HG02840 (cell line): Measurements from ENCODE around the gene SLC9A7.
A peak's percentile ranks its signal among the peaks of the same experiment; 100 is the strongest.
"Not testable (repeated sequence)": the region's sequence is repeated elsewhere in the genome, so short reads cannot be mapped to it uniquely, and the experiment has no call there.

ENCODE experiments used
- ATAC-seq: cut with Tn5 transposase; IDR thresholded peaks from one replicate; pipeline ENCODE4 v1.9.1; 2021; ENCODE audit warnings: mild to moderate bottlenecking, moderate library complexity, moderate number of reproducible peaks; ENCODE audit not compliant: unreplicated experiment, low FRiP score

The SLC9A7 gene

DNA sequence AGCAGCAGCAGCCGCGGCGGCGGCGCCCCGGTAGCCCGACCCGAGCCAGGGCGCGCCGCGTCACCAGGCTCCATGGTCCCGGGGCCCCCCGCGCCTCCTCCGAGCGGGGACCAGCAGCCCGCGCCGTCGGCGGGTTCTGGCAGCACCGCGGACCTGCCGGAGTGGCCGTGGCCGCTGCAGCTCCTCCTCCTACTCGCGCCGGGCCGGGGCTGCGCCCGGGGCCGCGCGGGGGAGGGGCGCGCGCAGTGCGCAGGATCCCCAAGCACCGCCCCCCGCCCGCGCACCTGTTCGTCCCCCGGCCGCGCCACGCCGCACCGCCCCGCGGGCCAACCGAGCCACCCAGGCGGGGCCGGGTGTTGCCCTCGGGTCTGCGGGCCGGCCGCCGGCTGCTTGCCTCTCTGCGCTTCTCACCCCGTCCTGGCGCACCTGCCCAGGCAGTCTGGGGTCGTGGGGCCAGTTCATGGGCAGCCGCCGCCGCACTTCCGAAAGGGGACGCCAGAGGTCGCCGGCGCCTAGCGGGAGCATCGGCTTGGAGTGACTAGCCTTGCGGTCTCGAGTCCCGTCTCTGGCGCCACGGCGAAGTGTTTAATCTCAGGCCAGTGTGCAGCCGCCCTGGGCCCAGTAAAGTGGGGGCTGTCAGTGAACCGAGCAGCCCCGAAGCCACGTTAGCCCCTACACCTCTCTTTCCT is at the start of gene SLC9A7:
Gene SLC9A7 (minus strand): TSS at position 163 of the 689 bp plus-strand sequence. CDS start 89 bp downstream, at position 74.
- ATAC-seq: peak; percentile 65

GRCh38 chrX:46805270-46805669 is 46.4 kb upstream of the SLC9A7 start:
- no peak for ATAC-seq

DNA sequence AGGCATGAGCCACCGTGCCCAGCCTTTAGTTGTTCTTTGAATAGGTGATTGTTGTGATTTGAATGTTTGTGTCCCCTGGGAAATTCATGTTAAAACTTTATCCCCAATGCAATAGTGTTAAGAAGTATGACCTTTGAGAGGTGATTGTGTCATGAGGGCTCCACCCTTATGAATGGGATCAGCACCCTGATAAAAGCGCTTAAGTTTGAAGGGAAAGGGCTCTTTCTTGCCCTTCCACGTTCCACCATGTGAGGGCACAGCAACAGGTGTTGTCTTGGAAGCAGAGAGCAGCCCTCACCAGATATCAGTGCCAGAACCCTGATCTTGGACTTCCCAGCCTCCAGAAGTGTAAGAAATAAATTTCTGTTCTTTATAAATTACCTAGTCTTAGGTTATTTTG is 44.2 kb upstream of the SLC9A7 start:
- no peak for ATAC-seq

- ATAC-seq: peak; percentile 57
These were observed 37.8 kb upstream of the SLC9A7 start for GRCh38 chrX:46796574-46797191.

GRCh38 chrX:46793386-46794143 is 34.6 kb upstream of the SLC9A7 start:
- no peak for ATAC-seq

DNA sequence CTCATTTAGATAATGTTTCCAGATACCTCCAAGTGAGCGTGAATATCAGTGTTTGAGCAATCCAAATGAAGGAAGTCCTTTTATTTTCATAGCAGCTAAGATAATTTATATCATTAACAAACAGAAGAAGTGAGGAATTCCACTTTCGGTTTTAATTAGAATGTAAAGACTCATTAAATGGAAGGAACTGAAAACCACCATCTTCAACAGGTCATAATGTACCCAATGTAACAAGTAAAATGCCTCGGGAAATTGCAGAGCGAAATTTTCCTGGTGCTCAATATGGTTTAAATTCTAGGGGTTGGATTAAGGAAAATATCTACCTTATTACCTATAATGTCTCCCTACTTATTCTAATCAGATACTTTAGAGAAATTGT is 33.9 kb upstream of the SLC9A7 start:
- ATAC-seq: no peak

DNA sequence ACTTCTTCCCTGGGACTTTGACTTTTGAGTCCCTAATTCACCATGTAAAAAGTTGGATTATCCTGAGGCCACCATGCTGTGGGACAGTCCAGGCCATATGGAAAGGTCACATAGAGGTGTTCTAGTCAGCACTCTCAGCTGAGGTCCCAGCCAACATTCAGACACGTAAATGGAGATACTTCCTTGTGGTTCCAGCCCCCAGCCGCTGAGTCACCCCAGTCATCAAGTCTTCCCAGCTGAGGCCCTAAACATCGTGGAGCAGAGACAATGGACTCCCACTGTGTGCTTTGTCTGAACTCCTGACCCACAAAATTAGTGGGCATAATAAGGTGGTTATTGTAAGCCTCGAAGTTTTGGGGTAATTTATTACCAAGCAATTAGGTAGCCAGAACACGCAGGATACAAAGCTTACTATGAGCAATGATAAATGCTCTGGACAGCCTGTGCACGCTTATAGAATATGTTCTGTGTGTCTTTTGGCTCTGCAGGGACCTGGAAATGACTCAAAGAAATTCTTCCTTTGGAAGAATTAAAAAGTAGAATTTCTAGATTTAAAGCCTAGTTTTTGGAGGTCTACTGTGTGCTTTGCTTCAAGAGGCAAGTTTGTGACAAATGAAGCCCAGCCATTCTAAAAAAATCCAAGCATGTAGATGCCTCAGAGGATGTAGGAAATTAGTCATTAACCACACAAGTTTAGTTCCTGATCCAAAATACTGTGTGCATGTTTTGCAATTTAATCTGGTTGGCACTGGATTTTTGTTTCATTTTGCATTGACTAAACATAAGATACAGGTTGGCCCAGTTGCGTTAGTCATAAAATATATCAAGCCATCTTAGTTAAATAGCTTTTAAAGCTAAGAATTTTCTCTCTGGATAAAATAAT is 33.2 kb upstream of the SLC9A7 start:
- no peak for ATAC-seq

DNA sequence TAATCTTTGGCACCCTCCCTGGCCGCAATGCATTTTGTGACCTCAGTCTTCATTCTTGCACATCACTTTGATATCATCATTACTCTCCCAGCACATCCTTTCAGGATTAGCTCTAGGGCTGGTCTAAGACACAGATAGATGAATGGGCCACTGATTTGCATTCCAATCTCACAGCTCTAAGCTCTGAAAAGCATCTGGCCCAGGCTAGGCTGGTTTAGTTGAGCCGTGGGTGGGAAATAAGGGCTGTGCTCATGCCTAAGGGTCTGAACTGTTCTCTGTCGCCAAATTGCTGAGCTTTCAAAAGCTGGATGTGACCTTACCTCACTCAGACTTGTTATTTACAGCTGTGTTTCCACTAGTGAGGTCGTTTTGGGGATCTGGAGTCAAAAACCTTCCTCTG is 30.0 kb upstream of the SLC9A7 start:
- no peak for ATAC-seq

DNA sequence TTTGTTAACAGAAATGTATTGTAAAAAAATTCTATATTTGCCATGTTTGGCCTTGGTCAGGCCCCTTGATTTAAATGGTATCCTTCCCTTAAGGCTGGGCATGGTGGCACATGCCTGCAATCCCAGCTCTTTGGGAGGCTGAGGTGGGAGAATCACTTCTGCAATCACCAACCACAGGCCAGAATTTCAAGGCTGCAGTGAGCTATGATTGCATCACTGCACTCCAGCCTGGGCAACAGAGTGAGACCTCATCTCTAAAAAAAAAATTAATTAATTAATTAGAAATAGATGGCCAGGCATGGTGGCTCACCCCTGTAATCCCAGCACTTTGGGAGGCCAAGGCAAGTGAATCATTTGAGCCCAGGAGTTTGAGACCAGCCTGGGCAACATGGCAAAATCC is 25.5 kb upstream of the SLC9A7 start:
- not testable (repeated sequence) for ATAC-seq

DNA sequence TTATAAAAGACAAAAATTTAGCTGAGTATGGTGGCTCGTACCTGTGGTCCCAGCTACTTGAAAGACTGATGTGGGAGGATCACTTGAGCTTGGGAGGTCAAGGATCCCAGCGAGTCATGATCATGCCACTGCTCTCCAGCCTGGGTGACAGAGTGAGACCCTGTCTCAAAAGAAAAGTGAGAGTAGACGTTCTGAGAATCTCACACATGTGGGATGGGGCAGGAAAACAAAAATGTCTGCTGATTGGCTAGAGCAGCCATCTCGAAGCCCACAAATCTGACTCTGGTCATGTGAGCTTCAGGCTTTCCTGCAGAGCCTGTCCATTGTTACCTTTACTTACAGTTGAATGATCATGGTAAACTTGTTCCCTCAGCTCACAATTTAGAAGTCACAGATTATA is 23.1 kb upstream of the SLC9A7 start:
- ATAC-seq: no peak

DNA sequence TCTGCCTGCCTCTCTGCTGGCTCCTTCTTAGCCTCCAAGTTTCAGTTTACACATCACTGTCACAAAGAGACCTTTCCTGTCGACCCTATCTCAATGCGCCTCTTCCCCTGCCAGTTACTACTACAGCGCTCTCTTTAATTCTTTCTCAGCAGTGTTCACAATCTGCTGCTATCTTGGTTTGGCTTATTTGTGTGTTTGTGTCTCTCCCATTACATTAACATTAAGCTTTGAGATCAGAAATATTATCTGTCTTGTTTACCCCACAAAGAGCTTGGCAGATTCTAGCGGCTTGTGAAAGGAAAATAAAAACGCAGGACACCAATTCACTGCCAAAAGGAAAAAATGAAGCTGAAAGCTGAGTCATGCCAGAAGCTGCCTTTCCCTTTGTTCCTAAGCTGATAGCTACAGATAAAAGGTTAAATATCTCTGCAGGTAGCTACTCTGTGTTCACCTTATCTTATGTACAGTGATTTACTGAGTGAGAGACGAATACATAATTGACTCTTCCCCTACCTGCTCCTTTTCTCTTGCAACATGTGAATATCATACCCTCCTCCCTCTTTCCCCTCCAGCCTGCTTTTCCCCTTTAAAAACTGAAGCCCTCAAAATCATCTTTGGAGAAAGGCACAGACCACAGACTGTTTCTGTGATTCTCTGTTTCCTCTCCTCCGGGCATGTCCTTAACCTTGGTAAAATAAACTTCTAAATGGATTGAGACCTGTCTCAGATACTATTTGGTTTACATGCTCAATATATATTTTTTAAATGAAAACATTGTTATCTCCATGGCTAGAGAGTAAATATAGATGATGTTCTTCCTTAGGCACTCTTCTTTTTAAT is 19.3 kb upstream of the SLC9A7 start:
- no peak for ATAC-seq

GRCh38 chrX:46770817-46771163 is 11.9 kb upstream of the SLC9A7 start:
- ATAC-seq: no peak

DNA sequence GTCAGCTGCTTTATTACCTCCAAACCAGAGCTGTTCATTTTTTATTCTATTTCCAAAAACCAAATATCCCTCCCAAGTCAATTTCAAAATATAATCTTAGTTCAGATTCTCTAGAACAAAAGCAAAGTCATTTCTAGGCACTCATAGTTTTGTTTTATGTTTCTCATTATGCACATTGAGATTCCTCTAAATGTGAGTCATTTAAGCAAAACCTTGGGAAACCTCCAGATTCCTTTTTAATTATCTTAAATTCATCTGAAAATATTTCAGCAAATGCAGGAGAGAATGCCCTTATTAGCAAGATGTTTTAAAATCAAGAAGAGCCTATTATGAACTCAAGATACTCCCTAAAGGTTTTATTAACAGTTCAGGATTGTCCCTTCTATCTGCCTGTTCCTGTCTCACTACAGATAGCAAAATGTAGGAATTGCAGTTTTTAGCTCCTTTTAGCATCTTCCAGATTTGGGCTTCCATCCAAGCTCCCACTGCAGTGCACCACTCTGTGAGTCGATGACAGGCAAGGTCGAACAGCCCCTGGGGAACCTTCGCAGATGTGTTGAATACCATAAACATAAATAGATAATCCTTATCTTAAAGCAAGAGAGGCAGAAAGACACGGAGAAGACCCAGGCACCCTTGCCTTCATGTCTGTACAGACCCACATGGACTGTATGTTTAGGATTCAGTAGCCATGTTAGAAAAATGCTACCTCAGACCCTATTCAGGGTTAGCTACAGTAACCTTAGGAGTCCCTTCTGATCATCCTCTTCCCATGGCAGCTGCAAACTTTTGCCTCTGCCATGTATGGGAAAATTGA is 11.3 kb upstream of the SLC9A7 start:
- no peak for ATAC-seq

DNA sequence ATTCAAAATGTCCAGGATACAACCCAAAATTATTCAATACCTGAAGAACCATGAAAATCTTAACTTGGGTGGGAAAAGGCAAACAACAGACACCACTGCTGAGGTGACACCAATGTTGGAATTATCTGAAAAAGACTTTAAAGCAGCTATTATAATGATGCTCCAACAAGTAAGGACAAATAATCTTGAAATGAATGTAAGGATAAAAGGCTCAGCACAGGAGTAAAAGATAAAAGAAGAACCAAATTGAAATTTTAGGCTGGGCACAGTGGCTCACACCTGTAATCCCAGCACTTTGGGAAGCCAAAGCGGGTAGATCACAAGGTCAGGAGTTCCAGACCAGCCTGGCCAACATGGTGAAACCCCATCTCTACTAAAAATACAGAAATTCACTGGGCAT is 4.0 kb upstream of the SLC9A7 start:
- ATAC-seq: no peak

DNA sequence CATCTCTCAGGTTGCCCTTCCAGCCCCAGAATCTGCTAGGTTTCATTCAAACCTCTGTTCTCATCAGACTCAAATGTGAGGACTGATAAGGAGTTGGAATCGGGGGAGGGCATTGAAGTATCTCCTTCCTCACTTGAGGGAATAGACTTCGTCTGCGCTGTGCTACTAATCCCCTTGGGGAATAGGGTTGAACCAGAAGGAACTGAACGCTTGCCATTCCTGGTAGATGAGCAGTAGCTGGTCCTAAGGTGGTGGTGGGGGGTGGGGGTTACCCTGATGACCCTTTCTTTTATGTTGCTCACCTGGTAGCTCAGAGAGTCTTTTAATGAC is 692 bp upstream of the SLC9A7 start:
- ATAC-seq: peak; percentile 6

GRCh38 chrX:46758163-46758955 is 559 bp downstream of the SLC9A7 start:
- ATAC-seq: peak; percentile 25

GRCh38 chrX:46757593-46757992 is 1.3 kb downstream of the SLC9A7 start:
- no peak for ATAC-seq

- ATAC-seq: no peak
These were observed 1.9 kb downstream of the SLC9A7 start for GRCh38 chrX:46757052-46757451.
